ENCODE measurements around the gene RAB34. TPM values are rescaled to one million over a fixed set of nuclear protein-coding genes. Genes with fewer than 3 reads are reported as not detected.

The RAB34 gene
- total and polyA plus RNA-seq, 2 experiments from 2014 or later = 160 to 180 TPM

- no peaks in the 10 kb centered on the region for H3K27me3 ChIP-seq
- no peaks in the 10 kb centered on the region for H3K4me1 ChIP-seq (ENCODE audit: insufficient read depth)
- no peak overlapping the region for H3K27ac ChIP-seq
- H2AFZ ChIP-seq = no peak overlapping the region
- no peaks in the 10 kb centered on the region for H3K9me3 ChIP-seq (ENCODE audit: low read depth)
- no peaks in the 10 kb centered on the region for H3K36me3 ChIP-seq (replicated peaks; ENCODE audit: insufficient read depth, low read depth)
- DNase-seq (ENCODE audit: low spot score) = no peak
- no peak for TF ChIP-seq EZH2phosphoT487 (IDR thresholded peaks at IDR 0.05; ENCODE audit: low read depth, severe bottlenecking, unreplicated experiment)
- no peak for TF ChIP-seq CTCF (IDR thresholded peaks at IDR 0.05; ENCODE audit: poor library complexity)
- no peak for TF ChIP-seq EZH2 (IDR thresholded peaks at IDR 0.05; ENCODE audit: borderline replicate concordance)
- 93% methylated on average over 1 of the region's 1 CpG for WGBS (ENCODE audit: low lambda C conversion rate, missing lambda C conversion rate)
- peaks cover 4% of the 10 kb centered on the region for H4K20me1 ChIP-seq (ENCODE audit: insufficient read depth, poor library complexity, severe bottlenecking)
- H3K79me2 ChIP-seq = peaks cover 25% of the 10 kb centered on the region
- H3K9me2 ChIP-seq (replicated peaks; ENCODE audit: insufficient read depth) = no peaks in the 10 kb centered on the region
- H3K4me3 ChIP-seq = no peak overlapping the region
- no peak overlapping the region for H3K4me2 ChIP-seq
Observed at GRCh38 chr17:28763137-28763799, 45.6 kb upstream of the RAB34 start.

- peaks cover 23% of the 10 kb centered on the region for H3K79me2 ChIP-seq
- no peak for TF ChIP-seq EZH2phosphoT487 (IDR thresholded peaks at IDR 0.05; ENCODE audit: low read depth, severe bottlenecking, unreplicated experiment)
- no peak for TF ChIP-seq EZH2 (IDR thresholded peaks at IDR 0.05; ENCODE audit: borderline replicate concordance)
- no peak for TF ChIP-seq CTCF (IDR thresholded peaks at IDR 0.05; ENCODE audit: poor library complexity)
- no peak overlapping the region for H2AFZ ChIP-seq
- peaks cover 4% of the 10 kb centered on the region for H4K20me1 ChIP-seq (ENCODE audit: insufficient read depth, poor library complexity, severe bottlenecking)
- no peak overlapping the region for H3K4me2 ChIP-seq
- no peak overlapping the region for H3K4me3 ChIP-seq
- H3K27me3 ChIP-seq = no peaks in the 10 kb centered on the region
- H3K36me3 ChIP-seq (replicated peaks; ENCODE audit: insufficient read depth, low read depth) = no peaks in the 10 kb centered on the region
- DNase-seq (ENCODE audit: low spot score) = no peak
- H3K9me2 ChIP-seq (replicated peaks; ENCODE audit: insufficient read depth) = no peaks in the 10 kb centered on the region
- H3K4me1 ChIP-seq (ENCODE audit: insufficient read depth) = no peaks in the 10 kb centered on the region
- H3K9me3 ChIP-seq (ENCODE audit: low read depth) = no peaks in the 10 kb centered on the region
- 58% methylated on average over 9 of the region's 9 CpGs for WGBS (ENCODE audit: low lambda C conversion rate, missing lambda C conversion rate)
- no peak overlapping the region for H3K27ac ChIP-seq
Observed at GRCh38 chr17:28760601-28761562, 43.2 kb upstream of the RAB34 start.

- Histone ChIP-seq H3K27me3 (no peaks in the 10 kb centered on the region), H3K4me3 (no peak overlapping the region), H3K36me3 (replicated peaks; ENCODE audit: insufficient read depth, low read depth) (no peaks in the 10 kb centered on the region), H3K27ac (no peak overlapping the region), H2AFZ (no peak overlapping the region), H3K79me2 (peaks cover 23% of the 10 kb centered on the region), H3K4me2 (no peak overlapping the region), H3K9me2 (replicated peaks; ENCODE audit: insufficient read depth) (no peaks in the 10 kb centered on the region), H4K20me1 (ENCODE audit: insufficient read depth, poor library complexity, severe bottlenecking) (peaks cover 4% of the 10 kb centered on the region), H3K4me1 (ENCODE audit: insufficient read depth) (no peaks in the 10 kb centered on the region), H3K9me3 (ENCODE audit: low read depth) (no peaks in the 10 kb centered on the region)
- WGBS (ENCODE audit: low lambda C conversion rate, missing lambda C conversion rate) = 97% methylated on average over 18 of the region's 18 CpGs
- DNase-seq (ENCODE audit: low spot score) = no peak
- TF ChIP-seq EZH2phosphoT487 (IDR thresholded peaks at IDR 0.05; ENCODE audit: low read depth, severe bottlenecking, unreplicated experiment) (no peak), CTCF (IDR thresholded peaks at IDR 0.05; ENCODE audit: poor library complexity) (no peak), EZH2 (IDR thresholded peaks at IDR 0.05; ENCODE audit: borderline replicate concordance) (no peak)
Observed at GRCh38 chr17:28759256-28759865, 41.7 kb upstream of the RAB34 start.
